ENCODE measurements around the gene SMIM12.
"Not testable (repeated sequence)": the region's sequence is repeated elsewhere in the genome, so short reads cannot be mapped to it uniquely, and the experiment has no call there.

Gene SMIM12

GRCh38 chr1:34822202-34822601 is 37.3 kb downstream of the SMIM12 start:
- TF ChIP-seq GLIS3 (CRISPR knock-in tag; IDR thresholded peaks at IDR 0.05) (no peak), CREB5 (CRISPR knock-in tag; IDR thresholded peaks at IDR 0.05; ENCODE audit: low read depth) (no peak), OSR1 (CRISPR knock-in tag; IDR thresholded peaks at IDR 0.05) (no peak), TOX (CRISPR knock-in tag; IDR thresholded peaks at IDR 0.05; ENCODE audit: borderline replicate concordance) (no peak), ARNTL (CRISPR knock-in tag; IDR thresholded peaks at IDR 0.05; ENCODE audit: borderline replicate concordance, low read depth) (no peak), TSHZ2 (CRISPR knock-in tag; IDR thresholded peaks at IDR 0.05) (no peak), ZFP3 (CRISPR knock-in tag; IDR thresholded peaks at IDR 0.05) (no peak), ZC3H10 (CRISPR knock-in tag; IDR thresholded peaks at IDR 0.05) (no peak), CSRNP3 (CRISPR knock-in tag; IDR thresholded peaks at IDR 0.05) (no peak), PATZ1 (CRISPR knock-in tag; IDR thresholded peaks at IDR 0.05; ENCODE audit: borderline replicate concordance) (no peak), ZNF8 (CRISPR knock-in tag; IDR thresholded peaks at IDR 0.05) (no peak), RARB (CRISPR knock-in tag; IDR thresholded peaks at IDR 0.05) (no peak), ZFP30 (CRISPR knock-in tag; IDR thresholded peaks at IDR 0.05) (no peak)
- ATAC-seq: no peak

- not testable (repeated sequence) for ATAC-seq
Observed at GRCh38 chr1:34818862-34819261, 40.7 kb downstream of the SMIM12 start.

- TF ChIP-seq SNAI2 (CRISPR knock-in tag; IDR thresholded peaks at IDR 0.05) (no peak), TOX (CRISPR knock-in tag; IDR thresholded peaks at IDR 0.05; ENCODE audit: borderline replicate concordance) (no peak), PATZ1 (CRISPR knock-in tag; IDR thresholded peaks at IDR 0.05; ENCODE audit: borderline replicate concordance) (no peak), PPARA (CRISPR knock-in tag; IDR thresholded peaks at IDR 0.05; ENCODE audit: borderline replicate concordance) (no peak), TCF4 (CRISPR knock-in tag; IDR thresholded peaks at IDR 0.05; ENCODE audit: borderline replicate concordance) (no peak), ESRRG (CRISPR knock-in tag; IDR thresholded peaks at IDR 0.05) (no peak), CSDC2 (CRISPR knock-in tag; IDR thresholded peaks at IDR 0.05) (no peak), ZNF8 (CRISPR knock-in tag; IDR thresholded peaks at IDR 0.05) (no peak), RARB (CRISPR knock-in tag; IDR thresholded peaks at IDR 0.05) (no peak), ZNF565 (CRISPR knock-in tag; conservative IDR thresholded peaks at IDR 0.05; ENCODE audit: low read depth) (no peak)
- no peak for ATAC-seq
Observed at GRCh38 chr1:34816778-34817177, 42.8 kb downstream of the SMIM12 start.

GRCh38 chr1:34816332-34816731 is 43.2 kb downstream of the SMIM12 start:
- no peak for ATAC-seq
- TF ChIP-seq ZFP30 (CRISPR knock-in tag; IDR thresholded peaks at IDR 0.05) (no peak), SNAI2 (CRISPR knock-in tag; IDR thresholded peaks at IDR 0.05) (no peak), PPARA (CRISPR knock-in tag; IDR thresholded peaks at IDR 0.05; ENCODE audit: borderline replicate concordance) (no peak), ZNF8 (CRISPR knock-in tag; IDR thresholded peaks at IDR 0.05) (no peak), POU6F1 (CRISPR knock-in tag; IDR thresholded peaks at IDR 0.05; ENCODE audit: borderline replicate concordance, low read depth) (no peak), PATZ1 (CRISPR knock-in tag; IDR thresholded peaks at IDR 0.05; ENCODE audit: borderline replicate concordance) (no peak), ARNTL (CRISPR knock-in tag; IDR thresholded peaks at IDR 0.05; ENCODE audit: borderline replicate concordance, low read depth) (no peak)

GRCh38 chr1:34810781-34811180 is 48.8 kb downstream of the SMIM12 start:
- ATAC-seq: not testable (repeated sequence)
